HG03571 (cell line): Measurements from ENCODE around the gene BPIFA3.

Source experiments
- ATAC-seq: cut with Tn5 transposase; IDR thresholded peaks from one replicate; pipeline ENCODE4 v1.9.1; 2021; ENCODE audit not compliant: unreplicated experiment

The BPIFA3 gene

DNA sequence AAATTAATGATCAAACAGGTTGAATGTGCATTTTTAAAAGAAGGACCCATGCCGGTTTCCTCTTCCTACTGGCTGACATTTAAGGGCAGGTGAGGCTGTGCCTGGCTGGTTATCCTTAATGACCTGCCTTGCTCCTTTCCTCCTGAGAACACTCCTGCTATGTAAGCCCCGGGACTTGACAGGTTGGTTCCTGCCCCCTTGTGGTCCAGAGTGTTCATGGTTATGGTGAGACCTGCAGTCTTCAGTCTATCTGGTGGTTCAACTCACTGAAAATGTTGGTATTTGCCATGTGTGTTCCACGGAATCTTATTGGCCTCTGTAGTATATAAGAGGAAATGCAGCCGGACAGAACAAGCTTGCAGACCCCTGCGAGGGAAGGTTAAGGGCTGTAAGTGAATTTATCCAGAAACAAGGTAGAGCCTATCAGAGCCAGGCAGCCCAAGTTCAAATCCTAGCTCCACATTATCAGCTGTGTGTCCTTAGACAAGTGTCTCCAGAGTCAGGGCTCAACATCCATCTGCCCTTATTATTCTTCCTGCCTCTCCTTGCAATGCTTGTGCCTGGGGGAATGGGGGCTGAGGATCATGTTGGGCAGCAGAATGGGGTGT is 5.2 kb upstream of the BPIFA3 start:
- no peak for ATAC-seq

DNA sequence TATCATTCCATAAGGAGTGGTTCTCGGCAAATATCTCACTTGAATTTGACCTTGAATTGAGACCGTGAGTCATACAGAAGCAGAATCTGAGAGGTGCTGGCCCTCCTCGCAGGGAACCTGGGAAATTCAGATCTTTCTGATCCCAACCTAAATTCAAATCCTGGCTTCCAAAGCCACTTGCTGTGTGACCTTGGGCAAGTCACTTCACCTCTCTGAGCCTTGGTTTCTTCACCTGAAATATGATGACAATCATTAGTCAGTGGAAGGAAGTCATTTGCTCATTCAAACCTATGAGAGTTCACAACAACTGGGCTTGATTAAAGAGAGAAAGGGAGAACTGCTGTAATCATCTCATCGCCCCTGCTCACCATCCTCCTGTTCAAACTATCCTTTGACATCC is 7.2 kb downstream of the BPIFA3 start:
- no peak for ATAC-seq

DNA sequence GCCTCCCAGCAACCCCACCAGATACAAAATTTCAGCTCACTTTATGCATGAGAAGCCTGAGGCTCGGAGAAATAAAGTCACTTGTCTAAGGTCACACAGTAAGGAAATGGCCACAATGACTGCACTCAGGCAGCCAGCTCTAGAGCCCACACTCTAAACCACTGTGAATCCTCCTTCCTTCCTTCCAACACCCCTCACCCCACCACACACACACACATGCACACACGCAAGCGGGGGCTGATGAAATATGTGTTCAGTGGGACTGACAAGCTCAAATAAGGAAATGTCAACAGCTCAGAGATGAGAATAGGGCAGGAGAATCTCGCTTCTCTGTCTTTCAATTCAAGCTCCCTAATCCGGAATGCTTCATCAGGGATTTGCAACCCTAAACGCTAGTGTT is 12.7 kb downstream of the BPIFA3 start:
- ATAC-seq, result no peak

DNA sequence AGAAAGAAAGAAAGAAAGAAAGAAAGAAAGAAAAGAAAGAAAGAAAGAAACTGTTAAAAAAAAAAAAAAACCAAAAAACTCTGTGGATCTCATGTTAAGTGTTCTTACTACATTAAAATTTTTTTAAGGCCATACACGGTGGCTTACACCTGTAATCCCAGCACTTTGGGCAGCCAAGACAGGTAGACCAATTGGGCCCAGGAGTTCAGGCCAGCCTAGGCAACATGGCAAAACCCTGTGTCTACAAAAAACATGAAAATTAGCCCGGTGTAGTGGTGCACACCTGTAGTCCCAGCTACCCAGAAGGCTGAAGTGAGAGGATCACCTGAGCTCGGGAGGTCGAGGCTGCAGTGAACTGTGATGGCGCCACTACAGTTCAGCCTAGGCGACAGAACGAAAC is 14.1 kb downstream of the BPIFA3 start:
- ATAC-seq, result no peak

DNA sequence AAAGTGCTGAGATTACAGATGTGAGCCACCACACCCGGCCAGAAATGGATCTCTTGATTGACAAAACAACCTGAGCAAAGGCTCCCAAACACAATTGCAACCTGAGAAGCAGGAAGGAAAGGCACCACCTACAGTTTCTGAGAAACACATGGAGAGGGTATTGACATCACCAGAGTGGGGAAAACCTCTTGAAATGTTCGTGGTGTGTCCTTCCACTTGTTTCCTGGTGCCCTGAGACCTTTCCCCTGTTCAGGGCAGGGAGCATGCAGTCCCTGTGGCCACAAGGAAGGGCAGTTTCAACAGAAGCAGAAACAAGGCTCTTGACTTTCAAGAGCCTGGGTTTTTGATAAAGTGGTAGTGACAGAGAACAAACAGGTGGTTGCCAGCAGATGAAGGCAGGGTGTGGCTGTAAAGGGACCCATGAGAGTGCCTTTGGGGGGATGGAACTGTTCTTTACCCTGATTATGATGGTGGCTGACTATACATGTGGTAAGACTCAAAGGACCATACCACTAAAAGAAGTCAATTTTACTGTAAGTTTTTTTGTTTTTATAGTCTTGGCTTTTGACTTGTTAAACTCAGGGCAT is 15.4 kb downstream of the BPIFA3 start:
- ATAC-seq, result no peak

DNA sequence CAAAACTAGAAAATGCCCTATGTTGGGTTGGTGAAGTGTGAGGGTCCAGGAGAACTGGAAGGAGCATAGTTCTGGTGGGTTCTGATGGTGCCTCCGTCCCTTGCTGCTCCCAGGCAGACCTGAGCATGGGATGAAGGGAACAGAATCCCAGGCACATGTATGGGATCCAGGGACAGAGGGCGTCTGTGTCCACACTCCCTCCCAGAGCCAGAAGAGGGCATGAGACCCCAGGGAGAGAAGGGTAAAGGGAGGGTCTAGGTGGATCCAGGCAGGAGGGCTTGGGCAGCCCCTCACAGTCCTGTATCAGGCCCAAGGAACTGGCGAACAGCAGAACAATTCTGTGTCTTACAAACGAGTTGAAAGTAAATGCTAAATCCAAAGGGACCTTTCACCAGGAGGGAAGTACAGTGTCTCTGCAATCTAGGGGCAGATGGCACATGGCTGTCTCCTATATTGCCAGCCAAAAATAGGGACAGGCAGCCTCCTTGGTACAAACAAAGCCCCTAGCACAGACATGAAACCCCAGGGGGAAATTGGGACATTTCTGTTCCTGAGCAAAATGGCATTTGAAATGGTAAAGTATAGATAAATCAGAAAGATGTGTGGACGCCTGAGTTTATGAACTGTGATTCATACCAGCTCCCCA is 16.1 kb downstream of the BPIFA3 start:
- ATAC-seq, result no peak

DNA sequence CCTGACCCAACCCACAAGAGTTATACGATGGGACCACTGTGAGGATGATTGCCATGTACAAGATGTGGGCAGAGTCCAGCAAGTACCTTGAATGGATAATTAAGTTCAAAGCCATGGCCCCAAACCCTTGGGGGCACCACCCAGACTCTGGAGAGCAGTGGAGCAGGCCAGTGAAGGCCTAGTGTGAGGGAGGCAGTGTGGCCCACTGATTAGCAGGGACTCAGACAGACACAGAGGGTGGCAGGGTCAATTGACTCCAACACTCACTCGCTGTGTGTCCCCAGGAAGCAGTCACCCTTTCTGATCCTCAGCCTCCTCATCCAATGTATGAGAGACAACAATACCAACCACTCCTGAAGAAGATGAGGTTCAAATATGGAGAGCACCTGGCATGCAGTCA is 16.9 kb downstream of the BPIFA3 start:
- ATAC-seq, result no peak

GRCh38 chr20:33235696-33236095 is 18.5 kb downstream of the BPIFA3 start, which contains the start of gene BPIFA1:
BPIFA1 (plus strand) TSS chr20:33235996; CDS start chr20:33237712, 1,716 bp downstream.
- ATAC-seq, result no peak

GRCh38 chr20:33236351-33236750 is 19.2 kb downstream of the BPIFA3 start:
- no peak for ATAC-seq

- no peak for ATAC-seq
Measured at GRCh38 chr20:33237989-33238388, 20.8 kb downstream of the BPIFA3 start.

DNA sequence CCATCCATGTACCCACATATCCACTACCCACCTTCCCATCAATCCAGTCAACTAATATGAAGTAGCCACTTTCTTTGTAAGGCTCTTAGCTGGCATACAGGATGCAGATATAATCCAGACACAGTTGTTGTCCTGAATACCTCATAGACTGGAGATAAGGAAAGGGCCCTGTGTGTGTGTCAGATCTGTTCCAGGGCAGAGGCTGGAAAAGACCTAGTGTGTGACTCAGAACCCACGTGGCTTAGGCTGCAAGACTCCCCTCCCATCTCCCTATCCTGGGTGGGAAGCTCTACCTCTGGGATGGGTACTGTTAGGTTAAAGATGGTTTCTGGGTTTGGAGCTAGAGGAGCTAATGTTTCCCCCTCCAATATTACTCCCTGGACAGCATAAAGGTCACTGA is 22.3 kb downstream of the BPIFA3 start:
- no peak for ATAC-seq

DNA sequence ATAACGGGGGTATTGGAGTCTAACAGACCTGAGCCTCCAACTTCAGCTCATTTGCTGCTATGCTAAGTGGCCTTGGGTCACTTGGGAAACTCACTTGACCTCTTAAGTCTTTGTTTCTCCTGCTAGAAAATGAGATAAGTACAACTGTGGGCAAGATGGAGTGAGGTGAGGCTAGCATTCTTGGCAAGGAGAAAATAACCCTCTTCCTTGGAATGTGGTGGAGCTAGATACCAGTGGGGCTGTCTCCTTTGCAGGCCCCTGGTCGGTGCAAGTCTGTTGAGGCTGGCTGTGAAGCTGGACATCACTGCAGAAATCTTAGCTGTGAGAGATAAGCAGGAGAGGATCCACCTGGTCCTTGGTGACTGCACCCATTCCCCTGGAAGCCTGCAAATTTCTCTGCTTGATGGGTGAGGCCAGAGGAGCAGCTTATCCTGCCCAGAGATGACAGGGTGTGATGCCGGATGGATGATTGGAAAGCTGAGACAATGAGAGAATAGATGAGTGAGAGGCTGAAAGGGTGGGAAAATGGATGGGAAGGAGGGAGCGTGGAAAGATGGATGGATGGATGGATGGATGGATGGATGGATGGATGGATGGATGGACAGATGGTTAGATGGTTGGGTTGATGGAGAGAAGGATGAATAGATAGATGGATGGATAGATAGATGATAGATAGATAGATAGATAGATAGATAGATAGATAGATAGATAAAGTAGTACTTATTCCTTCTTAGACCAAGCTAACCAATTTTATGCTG is 23.0 kb downstream of the BPIFA3 start:
- ATAC-seq, result no peak

DNA sequence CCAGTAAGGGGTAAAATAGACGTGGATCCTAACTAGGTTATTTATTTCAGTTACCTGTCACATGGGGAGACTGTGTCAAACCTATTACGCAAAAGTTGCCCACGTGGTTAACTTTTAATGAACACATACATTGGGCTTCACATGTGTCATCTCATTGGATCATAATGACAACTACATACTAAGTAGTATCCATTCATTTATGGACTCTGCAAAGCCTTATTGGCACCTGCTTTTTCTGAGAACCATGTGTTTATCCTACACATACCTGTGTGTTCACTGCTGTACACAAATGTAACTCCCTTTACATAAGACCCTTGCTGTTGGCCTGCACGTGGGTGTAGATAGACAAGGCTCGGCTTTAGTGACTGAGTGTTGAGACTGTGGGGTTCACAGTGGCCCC is 23.8 kb downstream of the BPIFA3 start:
- ATAC-seq, result no peak

DNA sequence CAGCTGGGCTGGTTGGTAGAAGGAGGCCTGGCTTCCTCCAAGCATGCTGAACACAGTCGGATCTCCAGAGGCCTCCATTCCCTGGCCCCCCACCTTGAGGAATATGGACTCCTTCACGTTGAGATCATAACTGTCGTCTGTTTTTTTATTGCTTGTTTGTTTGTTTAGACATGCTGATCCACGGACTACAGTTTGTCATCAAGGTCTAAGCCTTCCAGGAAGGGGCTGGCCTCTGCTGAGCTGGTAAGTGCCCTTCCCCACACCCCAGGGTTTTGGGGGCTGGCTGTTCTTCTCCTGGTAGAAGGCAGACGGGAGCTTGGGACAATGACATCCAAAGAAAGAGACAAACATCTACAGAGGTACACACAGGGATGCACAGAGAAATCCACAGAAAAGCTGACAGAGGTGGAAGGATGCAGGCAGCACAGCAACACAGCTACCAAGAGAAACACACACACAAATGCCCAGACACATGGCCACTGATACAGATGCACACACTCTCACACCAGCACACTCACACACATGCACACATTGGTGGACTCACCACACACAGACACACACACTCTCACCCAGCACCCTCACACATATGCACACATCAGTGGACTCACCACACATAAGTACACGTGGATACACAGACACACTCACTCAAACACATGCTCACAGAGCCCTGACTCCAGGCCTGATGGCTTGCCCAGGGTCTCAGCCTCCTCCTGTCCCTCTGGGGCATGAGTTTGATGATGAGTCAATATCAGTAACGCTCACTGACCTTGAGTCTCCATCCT is 25.4 kb downstream of the BPIFA3 start:
- ATAC-seq, result no peak

DNA sequence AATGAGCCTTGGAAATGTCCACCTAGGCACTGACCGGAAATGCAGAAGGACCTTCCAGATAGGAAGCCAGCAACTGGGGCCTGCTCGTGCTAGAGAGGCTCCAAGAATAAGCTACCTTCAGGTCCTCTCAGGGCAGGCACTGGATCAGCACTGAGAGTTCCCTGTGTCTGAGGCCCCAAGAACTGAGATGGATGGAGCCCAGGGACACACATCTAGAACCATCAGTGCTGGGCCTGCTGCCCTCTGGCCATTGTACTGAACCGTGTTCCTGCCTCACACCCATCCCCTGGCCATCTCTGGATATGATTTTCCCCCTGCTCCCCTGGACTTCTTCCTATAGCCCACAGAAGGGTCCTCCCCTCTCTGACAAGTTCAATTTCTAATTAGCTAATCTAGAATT is 28.9 kb downstream of the BPIFA3 start:
- ATAC-seq, result no peak

- ATAC-seq, result no peak
Measured at GRCh38 chr20:33249456-33249855, 32.3 kb downstream of the BPIFA3 start.

GRCh38 chr20:33250666-33251065 is 33.5 kb downstream of the BPIFA3 start:
- no peak for ATAC-seq

- no peak for ATAC-seq
Measured at GRCh38 chr20:33251496-33251895, 34.3 kb downstream of the BPIFA3 start.

DNA sequence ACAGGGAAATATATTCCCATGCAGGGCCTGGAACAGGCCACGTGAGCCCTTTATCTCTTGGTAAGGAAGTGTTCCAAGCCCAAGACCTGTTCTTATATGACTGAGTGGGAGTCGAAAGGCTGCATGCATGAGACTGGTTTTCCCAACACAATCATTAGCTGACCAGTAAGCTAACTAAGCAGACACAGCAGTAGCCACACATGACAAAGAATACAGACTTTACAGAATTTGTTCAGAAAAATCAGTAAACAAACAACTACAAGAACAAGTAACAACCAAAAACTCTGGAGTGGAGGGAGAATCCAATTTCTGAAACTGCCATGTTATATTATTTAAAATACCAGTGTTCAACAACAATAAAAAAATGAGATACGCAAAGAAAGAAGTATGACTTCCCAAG is 35.3 kb downstream of the BPIFA3 start:
- no peak for ATAC-seq

DNA sequence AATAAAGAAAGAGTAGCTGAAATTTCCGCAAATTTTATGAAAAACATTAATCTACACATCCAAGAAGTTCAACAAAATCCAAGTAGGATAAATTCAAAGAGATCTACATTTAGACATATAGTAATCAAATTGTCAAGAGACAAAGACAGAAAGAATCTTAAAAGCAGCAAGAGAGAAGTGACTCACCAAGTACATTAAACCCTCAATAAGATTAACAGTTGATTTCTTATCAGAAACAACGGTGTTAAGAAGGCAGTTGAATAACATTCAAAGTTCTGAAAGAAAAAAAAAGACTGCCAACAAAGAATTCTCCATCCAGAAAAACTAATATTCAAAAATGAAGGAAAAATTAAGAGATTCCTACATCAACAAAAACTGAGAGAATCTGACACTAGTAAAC is 37.9 kb downstream of the BPIFA3 start:
- no peak for ATAC-seq

DNA sequence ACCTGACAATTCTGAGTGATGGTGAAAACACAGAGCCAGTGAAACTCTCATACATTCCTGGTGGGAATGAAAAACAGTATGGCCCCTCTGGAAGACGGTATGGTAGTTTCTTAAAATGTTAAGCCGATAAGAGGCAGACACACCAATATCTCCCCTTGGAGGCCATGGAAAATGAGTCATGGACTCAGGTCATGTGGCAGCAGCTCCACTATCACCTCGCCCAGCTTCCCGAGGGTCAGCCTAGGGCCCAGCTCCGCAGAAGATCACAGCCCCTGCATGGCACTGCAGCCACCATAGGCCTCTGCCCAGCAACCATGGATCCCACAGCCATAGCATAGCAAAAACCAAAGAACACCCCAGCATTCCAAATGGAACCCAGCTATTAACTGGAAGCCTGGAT is 40.1 kb downstream of the BPIFA3 start:
- ATAC-seq, result no peak
